Suprapubic skin (tissue), 3 donors: ENCODE data around the gene MCL1.

Source experiments
- EP300 ChIP-seq: sonication (generic); formaldehyde crosslinking; IDR thresholded peaks from one replicate; pipeline ENCODE4 v1.6.1; 2017; ENCODE audit warnings: antibody characterized with exemption
- TF ChIP-seq, protein P1 (sequence below), 2 donors: fragments of 200-600 bp in 1 of 2; fragments of 450-650 bp in 1 of 2; sonication (generic) in 1 of 2; IDR thresholded peaks; one replicate each; pipeline ENCODE4 v1.5.1; 2016 to 2019; ENCODE audit warnings: antibody characterized with exemption in 2 of 2, mild to moderate bottlenecking in 1 of 2, moderate library complexity in 1 of 2

DNA sequence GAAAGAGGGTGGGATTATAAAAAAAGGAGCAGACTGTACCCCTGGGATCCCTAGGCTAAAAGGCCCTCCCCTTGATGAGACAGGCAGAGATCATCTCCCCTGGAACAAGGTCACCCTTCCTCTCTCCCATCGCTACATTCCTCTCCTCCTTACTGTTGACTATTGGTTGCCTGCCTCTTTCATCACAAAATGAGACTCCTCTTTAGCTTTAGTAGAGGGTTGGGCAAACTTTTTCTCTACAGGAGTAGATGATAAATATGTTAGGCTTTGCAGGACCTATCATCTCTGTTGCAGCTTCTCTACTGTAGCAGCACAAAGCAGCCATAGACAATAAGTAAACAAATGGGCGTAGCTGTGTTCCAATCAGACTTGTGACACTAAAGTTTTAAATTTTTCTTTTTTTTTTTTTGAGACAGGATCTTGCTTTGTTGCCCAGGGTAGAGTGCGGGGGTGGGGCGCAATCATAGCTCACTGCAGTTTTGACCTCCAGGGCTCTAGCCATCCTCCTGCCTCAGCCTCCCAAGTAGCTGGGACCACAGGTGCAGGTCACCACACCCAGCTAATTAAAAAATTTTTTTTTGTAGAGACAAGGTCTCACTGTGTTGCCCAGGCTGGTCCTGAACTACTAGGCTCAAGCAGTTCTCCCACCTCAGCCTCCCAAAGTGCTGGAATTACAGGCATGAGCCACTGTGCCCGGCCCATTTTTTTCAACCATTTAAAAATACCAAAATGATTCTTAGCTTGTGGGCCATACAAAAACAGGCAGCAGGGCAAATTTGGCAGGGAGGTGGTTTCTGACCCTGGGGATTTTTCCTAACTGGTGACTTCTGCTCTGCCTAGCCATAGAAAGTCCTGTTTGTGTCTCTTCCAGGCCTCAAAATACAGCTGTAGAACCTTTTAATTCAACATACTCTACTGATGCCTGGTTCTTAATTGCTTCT lies 15.1 kb downstream of the MCL1 start:
- TF ChIP-seq, protein P1, sequence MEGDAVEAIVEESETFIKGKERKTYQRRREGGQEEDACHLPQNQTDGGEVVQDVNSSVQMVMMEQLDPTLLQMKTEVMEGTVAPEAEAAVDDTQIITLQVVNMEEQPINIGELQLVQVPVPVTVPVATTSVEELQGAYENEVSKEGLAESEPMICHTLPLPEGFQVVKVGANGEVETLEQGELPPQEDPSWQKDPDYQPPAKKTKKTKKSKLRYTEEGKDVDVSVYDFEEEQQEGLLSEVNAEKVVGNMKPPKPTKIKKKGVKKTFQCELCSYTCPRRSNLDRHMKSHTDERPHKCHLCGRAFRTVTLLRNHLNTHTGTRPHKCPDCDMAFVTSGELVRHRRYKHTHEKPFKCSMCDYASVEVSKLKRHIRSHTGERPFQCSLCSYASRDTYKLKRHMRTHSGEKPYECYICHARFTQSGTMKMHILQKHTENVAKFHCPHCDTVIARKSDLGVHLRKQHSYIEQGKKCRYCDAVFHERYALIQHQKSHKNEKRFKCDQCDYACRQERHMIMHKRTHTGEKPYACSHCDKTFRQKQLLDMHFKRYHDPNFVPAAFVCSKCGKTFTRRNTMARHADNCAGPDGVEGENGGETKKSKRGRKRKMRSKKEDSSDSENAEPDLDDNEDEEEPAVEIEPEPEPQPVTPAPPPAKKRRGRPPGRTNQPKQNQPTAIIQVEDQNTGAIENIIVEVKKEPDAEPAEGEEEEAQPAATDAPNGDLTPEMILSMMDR (IDR thresholded peaks at IDR 0.05): no peak
- TF ChIP-seq EP300: no peak
